Breast epithelium (tissue), 4 donors: ENCODE results near the gene ANKRD40CL. TPM values are rescaled to one million over a fixed set of nuclear protein-coding genes. Genes with fewer than 3 reads are reported as not detected.

ENCODE experiments used
- DNase-seq, 2 donors: peaks; one replicate each; pipeline ENCODE4 v3.0.0-alpha.2; 2019; ENCODE audit warnings: low spot score in 2 of 2
- H3K27ac ChIP-seq, 2 donors: fragments of 200-600 bp; sonication (generic) in 1 of 2; one replicate each; pipeline ENCODE4 v1.5.1; 2016 to 2019; ENCODE audit warnings: mild to moderate bottlenecking in 1 of 2
- H3K27me3 ChIP-seq, 2 donors: fragments of 200-600 bp; sonication (generic) in 1 of 2; one replicate each; pipeline versions ENCODE4 v1.5.1 to v1.6.0; 2017 to 2019; ENCODE audit warnings: control low read depth in 1 of 2, mild to moderate bottlenecking in 1 of 2
- H3K36me3 ChIP-seq: fragments of 200-600 bp; one replicate; pipeline ENCODE4 v1.5.1; 2019
- H3K4me1 ChIP-seq, 2 donors: fragments of 200-600 bp; sonication (generic); one replicate each; pipeline ENCODE4 v1.5.1; 2016 to 2019; ENCODE audit warnings: control low read depth in 1 of 2
- H3K4me3 ChIP-seq, 3 donors: fragments of 200-600 bp; sonication (generic); 1 replicate in 2 of 3; 2 replicates in 1 of 3; pipeline ENCODE4 v1.5.1; 2016 to 2019; ENCODE audit warnings: mild to moderate bottlenecking in 3 of 3, moderate library complexity in 2 of 3
- H3K9me3 ChIP-seq, 2 donors: fragments of 200-600 bp; sonication (generic) in 1 of 2; one replicate each; pipeline ENCODE4 v1.5.1; 2016 to 2019; ENCODE audit warnings: control low read depth in 1 of 2
- CTCF ChIP-seq, 3 donors: fragments of 450-650 bp; IDR thresholded peaks; one replicate each; pipeline ENCODE4 v1.5.1; 2016 to 2017; ENCODE audit warnings: antibody characterized with exemption in 3 of 3, mild to moderate bottlenecking in 3 of 3, moderate library complexity in 3 of 3
- POLR2A ChIP-seq: fragments of 450-650 bp; IDR thresholded peaks from one replicate; pipeline ENCODE4 v1.6.1; 2016; ENCODE audit warnings: antibody characterized with exemption, mild to moderate bottlenecking, moderate library complexity
- POLR2AphosphoS5 ChIP-seq, 3 donors: sonication (generic); formaldehyde crosslinking; IDR thresholded peaks; one replicate each; pipeline ENCODE4 v1.6.1; 2017; ENCODE audit warnings: antibody characterized with exemption in 3 of 3
- intact Hi-C: fragments of 100-400 bp; cut with DNase I; formaldehyde crosslinking; loops from one replicate; pipeline ENCODE4 v1.15.1; 2023; ENCODE audit warnings: low total_unique reads
- total RNA-seq, 3 donors: library from RNA; depleted of rRNA; stranded (reverse); fragments of >200 nt; gene quantifications; one replicate each; pipeline ENCODE4 v1.1.0, GENCODE V29; 2016

The ANKRD40CL gene
- total RNA-seq, 3 donors from 2014 or later, result not detected

GRCh38 chr17:50803676-50804075 is 36.4 kb upstream of the ANKRD40CL start:
- TF ChIP-seq CTCF (IDR thresholded peaks at IDR 0.05), result no peak
- Histone ChIP-seq H3K36me3 (no peaks in the 10 kb centered on the region), H3K4me1 (no peaks in the 10 kb centered on the region), H3K27me3 (no peaks in the 10 kb centered on the region), H3K27ac (peak overlapping the region in 1 of 2 donors; percentile 57), H3K9me3 (no peaks in the 10 kb centered on the region), H3K4me3 (no peak overlapping the region)
- intact Hi-C loops, result no loop called here
- DNase-seq, result no peak

GRCh38 chr17:50802609-50803571 is 35.6 kb upstream of the ANKRD40CL start:
- Histone ChIP-seq H3K27me3 (no peaks in the 10 kb centered on the region), H3K4me3 (no peak overlapping the region), H3K36me3 (no peaks in the 10 kb centered on the region), H3K4me1 (no peaks in the 10 kb centered on the region), H3K27ac (peak overlapping the region; percentile 25 to 57), H3K9me3 (no peaks in the 10 kb centered on the region)
- no peak for DNase-seq
- intact Hi-C loops, result no loop called here
- TF ChIP-seq CTCF (IDR thresholded peaks at IDR 0.05) (no peak), POLR2A (no peak), POLR2AphosphoS5 (IDR thresholded peaks at IDR 0.05) (no peak)

GRCh38 chr17:50800196-50800700 is 32.9 kb upstream of the ANKRD40CL start:
- no peaks in the 10 kb centered on the region for H3K36me3 ChIP-seq
- H3K27me3 ChIP-seq, result no peaks in the 10 kb centered on the region
- no peaks in the 10 kb centered on the region for H3K4me1 ChIP-seq
- H3K4me3 ChIP-seq, result no peak overlapping the region
- peak in 1 of 2 donors; percentile 63 for DNase-seq
- intact Hi-C loops, result no loop called here
- TF ChIP-seq CTCF (IDR thresholded peaks at IDR 0.05) (no peak), POLR2AphosphoS5 (IDR thresholded peaks at IDR 0.05) (no peak), POLR2A (no peak)
- no peaks in the 10 kb centered on the region for H3K9me3 ChIP-seq
- H3K27ac ChIP-seq, result peak overlapping the region; percentile 73 to 87

GRCh38 chr17:50799582-50799981 is 32.3 kb upstream of the ANKRD40CL start:
- no peaks in the 10 kb centered on the region for H3K27me3 ChIP-seq
- H3K36me3 ChIP-seq, result no peaks in the 10 kb centered on the region
- H3K4me1 ChIP-seq, result no peaks in the 10 kb centered on the region
- H3K4me3 ChIP-seq, result no peak overlapping the region
- TF ChIP-seq CTCF (IDR thresholded peaks at IDR 0.05) (no peak), POLR2AphosphoS5 (IDR thresholded peaks at IDR 0.05) (no peak), POLR2A (no peak)
- no peaks in the 10 kb centered on the region for H3K9me3 ChIP-seq
- intact Hi-C loops, result no loop called here
- H3K27ac ChIP-seq, result peak overlapping the region; percentile 73 to 87
- no peak for DNase-seq
